HG03575 (cell line): ENCODE results near the gene GPR37L1.

Source experiments
- ATAC-seq: cut with Tn5 transposase; IDR thresholded peaks from one replicate; pipeline ENCODE4 v1.9.1; 2021; ENCODE audit not compliant: unreplicated experiment, insufficient number of reproducible peaks, low FRiP score; ENCODE audit errors: extremely low read depth

GPR37L1 gene

DNA sequence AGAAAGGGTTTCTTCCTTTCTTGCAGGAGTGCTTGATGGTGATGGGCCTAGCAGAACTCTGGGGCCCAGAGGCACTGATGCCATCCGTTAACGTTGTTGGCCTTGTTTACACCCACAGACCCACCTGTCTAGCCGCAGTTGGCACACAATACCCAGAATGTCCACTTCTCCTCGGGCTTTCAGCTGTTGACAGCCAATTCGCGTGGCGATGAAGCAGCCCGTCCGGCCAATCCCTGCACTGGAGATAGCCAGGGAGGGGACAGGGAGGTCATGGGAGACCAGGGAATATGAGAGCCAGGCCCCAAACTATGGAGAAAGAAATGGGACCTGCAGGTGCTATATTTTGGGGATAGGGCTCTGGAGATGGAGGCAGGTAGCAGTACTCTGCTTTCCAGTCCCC lies 27.5 kb downstream of the GPR37L1 start:
- ATAC-seq: no peak

DNA sequence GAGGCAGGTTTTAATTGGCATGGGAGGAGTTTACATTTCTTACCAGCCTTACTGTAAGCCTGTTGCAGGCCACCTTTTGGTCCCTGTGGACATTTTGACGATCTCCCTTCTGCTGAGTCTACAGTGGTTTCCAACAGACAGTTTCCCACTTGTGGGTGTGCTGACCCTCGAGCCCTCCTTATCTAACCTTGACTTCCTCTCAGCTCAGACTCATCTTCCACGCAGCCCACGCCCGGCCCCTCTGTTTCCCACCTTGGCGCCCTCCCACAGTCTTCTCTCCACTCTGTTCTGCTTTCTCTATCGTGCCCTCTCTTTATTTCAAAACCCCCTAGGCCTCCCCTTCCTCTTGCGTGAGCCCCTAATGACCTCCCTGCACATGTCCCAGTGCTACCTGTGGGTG lies 27.9 kb downstream of the GPR37L1 start:
- no peak for ATAC-seq

DNA sequence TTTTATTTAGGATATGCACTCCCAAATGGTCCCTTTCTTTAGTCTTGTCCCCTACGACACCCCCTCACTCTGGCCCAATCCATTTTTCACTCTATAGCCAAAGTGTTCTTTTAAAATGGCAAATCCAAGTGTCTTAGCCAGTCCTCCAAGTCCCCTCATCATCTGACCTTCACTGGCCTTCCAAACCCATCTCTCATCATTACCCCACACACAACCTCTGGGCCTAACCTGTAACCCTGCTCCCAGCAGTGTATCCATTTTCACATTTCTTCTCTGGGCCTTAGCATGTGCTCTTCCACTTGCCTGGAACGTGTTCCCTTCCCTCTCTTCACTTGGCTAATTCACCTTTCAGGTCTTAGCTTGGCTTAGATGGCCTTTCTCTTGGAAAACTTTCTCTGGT lies 28.3 kb downstream of the GPR37L1 start:
- no peak for ATAC-seq

DNA sequence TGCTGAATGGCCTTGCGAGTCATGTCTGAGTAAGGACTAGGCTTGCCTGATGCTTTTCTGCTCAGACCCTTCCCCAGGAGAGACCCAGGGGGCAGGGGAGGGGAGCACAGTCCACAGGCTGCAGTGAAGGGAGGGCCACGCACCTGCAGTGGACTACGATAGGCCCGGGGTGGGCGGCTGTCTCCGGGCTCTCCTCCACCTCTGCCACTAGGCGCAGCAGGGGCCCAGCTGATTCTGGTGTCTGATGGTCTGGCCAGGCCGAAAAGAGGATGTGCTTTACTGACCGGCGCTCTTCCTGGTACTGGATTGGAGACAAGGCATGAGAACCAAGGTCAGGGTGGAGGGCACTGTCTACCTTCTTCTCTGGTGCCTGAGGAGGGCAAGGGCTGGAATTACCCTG lies 29.7 kb downstream of the GPR37L1 start:
- ATAC-seq: no peak

DNA sequence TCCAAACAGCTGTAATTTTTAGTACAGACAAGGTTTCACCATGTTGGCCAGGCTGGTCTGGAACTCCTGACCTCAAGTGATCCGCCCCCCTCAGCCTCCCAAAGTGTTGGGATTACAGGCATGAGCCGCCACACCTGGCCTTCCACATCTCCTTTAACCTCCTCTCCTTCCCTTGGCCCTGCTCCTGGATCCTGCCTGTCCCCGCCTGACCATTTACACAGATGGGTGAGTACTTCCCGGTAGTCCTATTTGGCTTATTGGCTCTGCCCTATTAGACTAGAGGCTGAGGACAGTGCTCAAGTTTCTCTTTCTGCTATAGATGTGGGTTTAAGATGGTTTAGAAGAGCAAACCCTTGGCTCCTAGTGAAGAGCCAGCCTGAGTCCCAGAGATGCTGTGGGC lies 30.6 kb downstream of the GPR37L1 start:
- ATAC-seq: no peak

DNA sequence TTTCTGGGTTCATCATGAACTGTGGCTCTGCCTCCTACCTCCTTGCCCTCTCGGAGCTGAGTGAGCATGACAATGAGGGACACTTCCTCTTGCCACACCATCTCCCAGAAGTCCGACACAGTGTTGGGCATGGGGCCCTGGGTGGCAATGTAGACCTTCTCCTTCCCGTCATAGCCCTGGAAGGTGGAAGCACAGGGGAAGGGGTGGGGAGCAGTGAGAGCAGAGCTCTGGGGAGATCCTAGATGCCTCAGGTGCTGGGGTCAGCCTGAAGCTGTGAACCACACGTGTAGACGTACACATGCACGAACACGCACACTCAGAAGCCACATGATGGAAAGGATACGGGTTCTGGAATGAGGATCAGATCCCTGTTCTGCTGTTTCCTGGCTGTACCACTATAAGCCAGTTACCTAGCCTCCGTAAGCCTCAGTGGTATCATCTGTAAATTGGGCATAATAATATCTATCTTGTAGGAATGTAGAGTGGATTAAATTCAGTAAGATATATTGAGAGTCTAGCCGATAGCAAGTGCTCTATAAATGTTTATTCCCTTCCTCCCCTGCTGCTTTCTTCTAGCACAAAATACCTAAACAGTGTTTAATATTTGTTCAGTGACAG lies 31.5 kb downstream of the GPR37L1 start:
- ATAC-seq: no peak

DNA sequence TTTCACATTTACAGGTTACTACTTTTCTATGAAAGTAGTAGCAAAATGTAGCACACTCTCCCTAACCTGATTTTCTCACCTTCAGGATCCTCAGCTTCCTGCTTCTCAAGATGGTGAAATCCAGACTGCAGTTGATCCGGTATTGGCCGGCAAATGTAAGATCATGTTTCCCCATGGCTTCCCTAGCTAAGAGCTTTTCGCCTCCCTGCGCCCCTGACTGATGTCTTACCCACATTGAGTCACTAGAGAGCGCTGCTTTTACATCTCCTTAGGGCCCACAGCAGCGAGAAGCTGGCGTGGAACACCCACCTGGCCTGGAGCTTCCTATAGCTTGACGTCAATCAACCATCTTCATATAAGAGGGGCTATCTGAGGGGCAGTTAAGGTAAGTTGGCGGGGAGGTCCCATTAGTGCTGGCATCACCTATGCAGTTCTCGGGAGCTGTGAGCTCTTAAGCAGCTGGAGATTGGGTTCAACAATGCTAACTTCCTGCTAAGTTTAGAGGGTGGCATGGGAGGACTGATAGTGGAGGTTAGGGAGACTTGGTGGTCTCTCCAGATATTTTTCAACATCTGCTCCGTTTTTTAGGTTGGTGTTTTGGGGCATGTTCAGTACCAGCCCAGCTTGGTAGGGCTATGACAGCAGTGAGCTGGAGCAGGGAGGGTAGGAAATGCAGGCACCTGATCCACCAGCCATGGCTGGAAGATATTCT lies 32.2 kb downstream of the GPR37L1 start:
- ATAC-seq: no peak

DNA sequence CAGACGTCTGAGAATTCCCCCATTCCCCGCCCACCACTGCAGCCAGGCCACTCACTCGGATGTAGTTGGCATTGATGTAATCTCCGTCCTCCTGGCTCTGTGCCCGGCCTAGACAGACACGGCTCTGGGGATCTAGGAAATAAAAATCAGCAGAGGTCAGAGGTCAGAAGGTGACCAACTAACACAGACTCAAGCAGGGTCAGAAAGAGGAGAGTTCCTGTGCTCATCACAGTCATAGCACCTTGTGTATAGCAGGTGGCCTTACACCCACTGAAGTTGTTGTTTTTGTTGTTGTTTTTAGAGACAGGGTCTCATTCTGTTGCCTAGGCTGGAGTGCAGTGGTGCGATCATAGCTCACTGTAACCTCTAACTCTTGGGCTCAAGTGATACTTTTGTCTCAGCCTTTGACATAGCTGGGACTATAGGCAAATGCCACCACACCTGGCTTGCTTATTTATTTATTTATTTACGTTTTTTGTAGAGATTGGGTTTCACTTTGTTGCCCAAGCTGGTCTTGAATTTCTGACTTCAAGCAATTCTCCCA lies 32.8 kb downstream of the GPR37L1 start:
- no peak for ATAC-seq

DNA sequence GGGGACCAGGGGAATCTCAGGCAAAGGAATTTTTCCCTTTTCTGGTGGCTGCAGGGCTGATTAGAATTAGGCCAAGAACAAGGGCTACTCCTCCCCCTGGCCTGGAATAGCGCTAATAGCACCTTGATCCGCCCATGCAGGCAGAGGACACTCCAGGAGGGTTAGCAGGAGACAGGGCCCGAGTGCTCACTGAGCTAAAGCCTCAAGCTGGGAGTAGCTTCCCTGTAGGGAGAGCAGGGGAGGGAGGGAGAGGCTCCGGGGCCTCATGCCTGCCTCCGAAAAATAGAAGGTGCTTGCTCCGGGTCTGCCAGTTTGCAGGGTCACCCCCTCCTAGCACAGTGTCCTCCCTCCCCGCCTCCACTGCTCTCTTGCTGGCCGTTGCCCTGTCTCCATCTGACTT lies 33.9 kb downstream of the GPR37L1 start:
- no peak for ATAC-seq

DNA sequence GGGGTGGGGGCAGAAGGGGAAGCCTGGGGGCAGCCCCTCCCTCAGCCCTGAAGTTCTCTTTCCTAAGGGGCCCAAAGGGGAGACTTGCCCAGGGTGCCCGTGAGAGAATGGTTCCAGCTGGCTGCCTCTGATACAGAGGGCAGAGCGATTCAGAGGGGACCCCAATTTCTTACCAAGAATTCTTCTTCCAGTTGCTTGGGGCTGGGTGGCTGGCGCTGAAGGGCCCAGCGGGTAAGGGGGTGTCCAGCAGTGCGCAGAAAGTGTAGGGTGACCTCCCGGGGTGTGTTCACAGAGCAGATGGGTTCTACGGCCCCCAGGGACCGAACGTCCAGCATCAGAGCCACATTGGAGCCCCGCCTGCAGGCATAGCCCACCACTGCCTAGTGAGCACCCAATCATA lies 35.2 kb downstream of the GPR37L1 start:
- no peak for ATAC-seq

DNA sequence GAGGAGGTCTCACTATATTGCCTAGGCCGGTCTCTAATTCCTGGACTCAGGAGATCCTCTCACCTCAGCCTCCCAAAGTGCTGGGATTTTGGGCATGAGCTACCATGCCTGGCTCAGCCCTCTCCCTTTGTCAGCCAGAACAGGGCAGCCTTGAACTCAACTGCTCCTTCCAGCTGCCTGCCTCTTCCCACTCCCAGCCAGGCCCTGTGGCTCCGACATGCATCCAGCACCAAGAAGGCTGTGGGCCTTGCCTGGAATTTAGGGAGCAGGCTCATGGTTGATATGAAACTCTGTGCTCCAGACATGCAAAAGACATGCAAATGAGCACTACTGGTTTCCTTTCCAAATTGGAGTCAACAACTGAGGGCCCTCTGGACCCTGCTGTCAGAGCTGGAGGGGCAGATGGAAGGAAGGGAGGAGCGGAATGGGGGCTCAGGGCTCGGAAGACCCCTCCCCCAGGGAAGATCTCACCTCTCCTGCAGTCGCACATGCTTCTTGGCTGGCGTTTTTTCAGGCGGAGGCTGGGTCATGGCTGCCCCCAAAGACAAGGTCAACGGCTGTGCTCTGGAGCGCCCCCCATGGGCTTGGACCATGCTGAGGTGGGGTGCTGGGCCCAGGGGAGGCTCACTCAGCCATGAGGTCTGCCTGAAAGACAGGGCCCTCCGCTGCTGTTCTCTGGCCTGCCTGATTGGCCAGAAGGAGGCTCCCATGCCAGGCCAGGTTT lies 36.3 kb downstream of the GPR37L1 start:
- no peak for ATAC-seq

DNA sequence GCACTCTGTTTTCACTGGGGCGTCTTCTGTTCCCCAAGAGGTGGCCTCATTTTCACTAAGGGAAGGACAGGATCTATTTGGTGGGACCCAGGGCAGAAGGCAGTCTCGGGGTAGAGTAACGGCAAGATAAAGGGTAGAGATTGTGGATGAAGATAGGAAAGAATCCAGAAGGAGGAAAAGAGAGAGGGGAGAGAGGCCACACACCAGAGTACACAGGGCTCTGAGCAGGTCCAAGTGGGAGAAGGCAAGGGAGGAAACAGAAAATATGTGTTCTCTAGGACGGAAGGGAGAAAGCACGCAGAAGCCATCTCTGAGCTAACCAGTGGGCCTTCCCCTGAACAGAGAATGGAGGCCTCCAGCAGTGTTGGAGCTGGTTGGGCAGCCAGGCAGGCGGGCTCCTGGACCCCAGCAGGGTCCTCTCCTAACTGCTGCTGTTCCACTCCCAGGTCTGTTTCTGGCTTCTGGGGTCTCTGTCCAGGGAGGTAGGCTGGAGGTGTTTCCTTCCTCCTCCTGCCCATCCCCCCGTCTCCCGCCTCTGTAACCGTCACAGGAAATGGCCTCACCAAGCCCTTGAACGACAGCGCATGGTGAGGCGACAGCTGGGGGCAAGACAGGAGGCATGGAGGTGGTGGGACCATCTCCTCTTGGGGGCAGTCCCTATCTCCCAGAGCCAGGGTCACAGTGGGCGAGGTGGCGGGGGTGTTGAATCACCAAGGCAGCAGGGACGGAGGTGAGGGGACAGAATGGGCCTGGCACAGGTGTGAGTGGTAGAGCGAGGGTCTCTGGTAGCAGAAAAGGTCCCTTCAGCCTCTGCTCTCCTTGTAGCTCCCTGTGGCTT lies 37.0 kb downstream of the GPR37L1 start:
- no peak for ATAC-seq

DNA sequence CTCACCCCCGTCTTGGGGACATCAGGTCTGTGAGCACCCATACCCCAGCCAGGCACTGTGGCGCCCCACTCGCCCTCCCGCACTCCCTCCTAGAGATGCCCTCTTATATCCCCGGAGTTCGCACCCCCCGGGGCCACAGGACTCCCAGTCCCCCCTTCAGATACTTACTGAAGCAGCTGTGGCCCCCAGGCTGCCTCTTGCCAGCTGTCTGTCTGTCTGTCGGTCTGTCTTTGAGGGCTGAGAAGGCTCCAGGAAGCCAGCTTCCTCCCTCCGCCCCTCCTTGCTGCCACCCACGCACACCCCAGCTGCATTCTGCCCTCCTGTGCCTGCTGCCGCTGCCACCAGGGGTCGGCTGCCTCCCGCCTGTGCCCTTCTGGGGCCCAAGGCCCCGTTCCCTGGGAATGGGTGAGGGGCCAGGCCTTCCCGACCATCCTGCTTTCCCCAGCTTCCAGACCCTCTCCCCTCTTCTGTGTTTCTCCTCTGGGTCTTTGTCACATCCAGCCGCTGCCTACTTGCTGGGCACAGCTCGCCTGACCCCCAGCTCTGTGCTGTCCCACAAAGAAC lies 37.7 kb downstream of the GPR37L1 start, which contains the start of gene PTPN7:
TSS of gene PTPN7 (minus strand) at position 226 of the 564 bp plus-strand sequence. CDS start 1,200 bp downstream, outside the sequence.
- ATAC-seq: no peak

DNA sequence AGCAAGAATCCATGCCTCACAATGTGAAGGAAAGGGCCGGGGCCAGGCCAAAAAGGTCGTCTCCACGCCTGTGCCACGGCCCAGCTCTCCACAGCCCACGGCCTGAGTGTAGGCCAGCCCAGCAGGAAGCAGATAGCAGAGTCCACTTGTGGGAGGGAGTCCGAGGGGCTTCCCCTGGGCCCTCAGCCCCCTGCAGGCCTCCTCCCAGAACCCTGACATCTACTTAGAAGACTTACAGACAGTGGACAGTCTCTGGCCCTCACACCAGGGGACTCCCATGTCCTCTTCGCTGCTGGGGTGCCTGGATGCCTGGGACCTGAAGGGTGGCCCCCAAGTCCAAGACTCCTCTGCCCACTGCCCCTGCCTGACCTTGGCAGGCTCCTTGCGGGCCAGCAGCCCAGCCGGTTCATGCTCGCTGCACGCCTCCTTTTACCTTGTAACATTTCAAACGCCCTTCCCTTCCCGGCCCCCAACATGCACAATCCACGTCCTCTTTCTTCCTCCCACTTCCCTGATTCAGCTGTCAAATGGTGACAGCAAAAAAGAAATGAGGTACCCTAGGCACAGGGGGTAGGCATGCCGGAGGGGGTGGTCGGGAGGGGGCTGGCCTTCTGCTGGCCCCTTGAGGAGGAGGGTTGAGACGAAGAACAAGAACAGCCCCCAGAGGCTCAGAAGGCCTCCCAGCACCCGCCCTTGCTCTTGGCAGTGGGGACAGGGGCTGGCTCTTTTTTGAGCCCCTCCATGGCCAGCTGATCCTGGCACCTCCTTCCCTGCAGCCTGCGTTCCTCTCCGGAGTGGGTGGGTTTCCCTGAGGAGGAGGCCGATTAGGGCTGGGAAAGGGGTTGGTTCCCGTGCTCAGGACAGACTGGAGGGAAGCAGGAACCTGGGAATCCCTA lies 38.7 kb downstream of the GPR37L1 start:
- no peak for ATAC-seq

DNA sequence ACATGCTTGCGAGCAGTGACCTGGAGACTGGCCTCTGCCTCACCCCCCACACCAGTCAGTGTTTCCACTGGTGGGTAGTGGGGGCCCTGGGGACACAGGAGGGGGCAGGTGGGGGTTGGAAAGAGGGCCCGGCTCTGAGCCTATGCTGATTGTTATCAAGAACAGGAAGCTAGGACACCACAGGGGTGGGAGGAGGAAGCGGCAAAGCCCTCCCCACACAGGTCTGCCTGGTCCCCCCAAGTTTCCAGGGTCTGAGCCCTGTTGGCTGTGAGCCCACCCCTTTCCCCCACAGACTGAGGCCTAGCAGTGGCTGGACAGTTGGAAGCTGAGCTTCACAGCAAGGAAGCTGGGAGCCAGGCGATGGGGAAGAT lies 39.3 kb downstream of the GPR37L1 start:
- ATAC-seq: no peak

DNA sequence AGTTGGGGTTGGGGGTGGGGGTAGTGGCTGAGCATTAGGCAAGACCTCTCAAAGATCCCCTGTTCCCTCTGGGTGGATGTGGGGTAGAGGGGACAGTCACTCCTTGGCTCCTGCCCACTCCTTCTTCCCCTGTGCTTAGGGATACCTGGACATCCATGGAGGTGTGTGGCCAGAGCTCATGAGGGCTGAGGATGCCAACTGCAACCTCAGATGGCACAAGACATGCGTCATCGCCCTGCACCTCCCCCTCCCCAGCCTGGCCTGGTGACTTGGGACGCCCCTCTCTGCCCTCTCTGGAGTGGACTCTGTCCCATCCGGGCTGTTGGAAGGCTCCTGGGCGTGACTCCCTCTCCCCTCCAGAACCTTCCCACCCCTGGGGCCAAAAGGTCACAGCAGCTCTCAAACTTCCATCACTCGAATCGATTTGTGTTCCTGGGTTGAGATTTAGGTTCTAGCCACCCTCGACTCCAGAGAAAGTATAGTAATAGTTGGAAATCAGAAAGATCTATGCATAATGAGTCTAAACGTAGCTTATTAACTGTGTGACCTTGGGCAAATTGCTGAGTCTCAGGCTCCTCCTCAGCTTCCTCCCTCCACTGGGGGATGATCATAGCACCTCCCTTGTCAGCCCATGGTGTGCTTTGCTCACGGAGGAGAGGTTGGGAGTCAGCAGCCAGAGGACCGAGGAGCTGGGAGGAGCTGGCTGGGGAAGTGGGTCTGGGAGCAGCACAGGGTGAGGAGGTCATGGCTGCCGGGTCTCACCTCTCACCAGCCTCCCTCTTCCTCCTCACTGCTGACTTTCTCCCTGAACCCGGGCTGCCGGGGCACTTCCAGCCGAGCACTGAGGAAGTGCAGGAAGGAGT lies 39.9 kb downstream of the GPR37L1 start:
- no peak for ATAC-seq
